Glutamatergic neuron (in vitro differentiated cells): Measurements from ENCODE around the gene OBP2B. TPM values are rescaled to one million over a fixed set of nuclear protein-coding genes. Genes with fewer than 3 reads are reported as not detected.

Experiments used
- DNase-seq: peaks from one replicate; pipeline ENCODE4 v3.0.0; 2022
- H3K27ac Mint-ChIP-seq: one replicate; pipeline ENCODE4 v1.8.0; 2020; ENCODE audit warnings: mild to moderate bottlenecking, mixed read lengths, inconsistent platforms; ENCODE audit not compliant: unreplicated experiment
- H3K27me3 Mint-ChIP-seq: one replicate; pipeline ENCODE4 v1.8.0; 2020; ENCODE audit warnings: mild to moderate bottlenecking, moderate library complexity, mixed read lengths, inconsistent platforms; ENCODE audit not compliant: unreplicated experiment
- H3K36me3 Mint-ChIP-seq: one replicate; pipeline ENCODE4 v1.8.0; 2020; ENCODE audit warnings: mild to moderate bottlenecking, mixed read lengths, inconsistent platforms; ENCODE audit not compliant: unreplicated experiment
- H3K4me1 Mint-ChIP-seq: one replicate; pipeline ENCODE4 v1.8.0; 2020; ENCODE audit warnings: mild to moderate bottlenecking, low read depth, mixed read lengths, inconsistent platforms; ENCODE audit not compliant: unreplicated experiment
- H3K4me3 Mint-ChIP-seq: one replicate; pipeline ENCODE4 v1.8.0; 2020; ENCODE audit warnings: mild to moderate bottlenecking, mixed read lengths, inconsistent platforms; ENCODE audit not compliant: unreplicated experiment
- H3K9me3 Mint-ChIP-seq: one replicate; pipeline ENCODE4 v1.8.0; 2020; ENCODE audit warnings: mild to moderate bottlenecking, moderate library complexity, mixed read lengths, inconsistent platforms; ENCODE audit not compliant: unreplicated experiment
- total RNA-seq: library from RNA; stranded (reverse); fragmentation: NEBNext Ultra II Directional; extraction: Animal tissue kit (Norgen Biotek cat#: 25700); gene quantifications from one replicate; pipeline ENCODE4 v1.2.1, GENCODE V29; 2021; ENCODE audit not compliant: unreplicated experiment
- TF ChIP-seq, protein P1 (sequence below): fragments of 200-600 bp; sonication (generic); IDR thresholded peaks from one replicate; pipeline ENCODE4 v1.5.0; 2021; ENCODE audit not compliant: partially characterized antibody, unreplicated experiment

The OBP2B gene
- total RNA-seq, 1 donor from 2014 or later: not detected

DNA sequence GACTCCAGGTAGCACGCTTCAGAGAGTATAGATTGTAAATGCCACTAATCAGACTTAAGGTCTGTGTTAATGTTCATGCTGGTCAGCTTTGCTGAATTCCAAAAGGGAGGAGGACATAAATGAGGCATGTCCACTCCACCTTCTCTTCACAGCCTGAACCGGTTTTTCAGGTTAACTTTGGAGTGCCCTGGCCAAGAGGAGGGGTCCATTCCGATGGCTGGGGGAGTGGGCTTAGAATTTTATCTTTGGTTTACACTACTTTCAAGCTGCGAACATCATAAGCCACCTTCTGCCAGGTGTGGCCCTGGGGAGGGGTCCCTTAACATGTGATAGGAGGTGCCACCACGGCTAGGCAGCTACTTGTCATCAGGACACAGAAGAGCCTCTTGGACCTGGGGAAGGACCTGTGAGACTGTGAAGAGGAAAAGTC is 41.7 kb upstream of the OBP2B start:
- H3K27ac Mint-ChIP-seq: no peak overlapping the region
- H3K27me3 Mint-ChIP-seq: peaks cover 5% of the 10 kb centered on the region
- peaks cover 6% of the 10 kb centered on the region for H3K36me3 Mint-ChIP-seq
- no peak overlapping the region for H3K4me3 Mint-ChIP-seq
- no peak for DNase-seq
- TF ChIP-seq, protein P1, sequence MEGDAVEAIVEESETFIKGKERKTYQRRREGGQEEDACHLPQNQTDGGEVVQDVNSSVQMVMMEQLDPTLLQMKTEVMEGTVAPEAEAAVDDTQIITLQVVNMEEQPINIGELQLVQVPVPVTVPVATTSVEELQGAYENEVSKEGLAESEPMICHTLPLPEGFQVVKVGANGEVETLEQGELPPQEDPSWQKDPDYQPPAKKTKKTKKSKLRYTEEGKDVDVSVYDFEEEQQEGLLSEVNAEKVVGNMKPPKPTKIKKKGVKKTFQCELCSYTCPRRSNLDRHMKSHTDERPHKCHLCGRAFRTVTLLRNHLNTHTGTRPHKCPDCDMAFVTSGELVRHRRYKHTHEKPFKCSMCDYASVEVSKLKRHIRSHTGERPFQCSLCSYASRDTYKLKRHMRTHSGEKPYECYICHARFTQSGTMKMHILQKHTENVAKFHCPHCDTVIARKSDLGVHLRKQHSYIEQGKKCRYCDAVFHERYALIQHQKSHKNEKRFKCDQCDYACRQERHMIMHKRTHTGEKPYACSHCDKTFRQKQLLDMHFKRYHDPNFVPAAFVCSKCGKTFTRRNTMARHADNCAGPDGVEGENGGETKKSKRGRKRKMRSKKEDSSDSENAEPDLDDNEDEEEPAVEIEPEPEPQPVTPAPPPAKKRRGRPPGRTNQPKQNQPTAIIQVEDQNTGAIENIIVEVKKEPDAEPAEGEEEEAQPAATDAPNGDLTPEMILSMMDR: no peak
- H3K4me1 Mint-ChIP-seq: no peaks in the 10 kb centered on the region
- no peaks in the 10 kb centered on the region for H3K9me3 Mint-ChIP-seq

DNA sequence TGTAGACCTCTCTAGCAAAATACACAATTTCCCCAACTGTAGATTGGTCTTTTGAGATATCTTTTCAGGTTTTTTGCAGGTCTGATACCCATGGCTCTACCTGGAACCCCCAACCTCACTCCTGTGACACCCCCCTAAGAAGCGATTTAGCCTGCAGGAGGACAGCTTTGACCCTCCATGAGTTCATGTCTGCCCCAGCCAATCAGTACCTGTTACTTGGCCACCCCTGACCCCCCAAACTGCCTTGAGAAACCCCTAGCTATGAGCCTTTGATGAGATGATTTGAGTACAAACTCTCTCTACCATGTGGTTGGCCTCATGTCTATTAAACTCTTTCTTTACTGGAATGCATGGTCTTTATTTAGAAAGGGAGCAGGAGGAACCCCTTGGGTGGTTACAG is 40.3 kb upstream of the OBP2B start:
- Mint-ChIP-seq H3K9me3 (no peaks in the 10 kb centered on the region), H3K27me3 (peaks cover 5% of the 10 kb centered on the region), H3K4me1 (no peaks in the 10 kb centered on the region), H3K27ac (no peak overlapping the region), H3K36me3 (peaks cover 6% of the 10 kb centered on the region), H3K4me3 (no peak overlapping the region)
- TF ChIP-seq, protein P1: no peak
- no peak for DNase-seq

DNA sequence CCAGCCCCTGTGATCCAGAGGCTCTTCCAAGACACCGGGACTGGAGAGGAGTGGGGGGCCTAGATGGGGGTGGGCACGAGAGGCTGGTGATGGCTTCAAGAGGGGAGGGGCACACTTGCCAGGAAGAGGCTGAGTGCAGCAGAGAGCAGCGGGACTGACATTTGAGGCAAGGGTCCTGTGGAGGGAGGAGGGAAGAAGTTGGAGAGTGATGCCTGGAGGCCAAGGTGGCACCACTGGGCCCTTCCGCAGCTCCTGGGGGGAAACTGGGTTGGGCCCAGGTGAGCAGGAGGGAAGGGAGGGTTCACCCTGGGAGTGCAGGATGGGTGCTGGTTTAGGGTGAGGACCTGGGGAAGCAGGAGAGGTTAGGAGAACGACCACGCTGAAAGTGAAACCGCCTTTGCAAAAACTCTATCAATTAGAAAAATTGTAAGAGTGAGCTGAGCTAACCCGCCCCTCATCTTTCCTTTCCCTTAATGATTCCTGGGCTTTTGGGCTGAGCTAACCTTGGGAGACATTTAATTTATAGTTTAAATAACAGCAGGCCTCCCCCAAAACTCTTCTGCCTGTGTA is 39.8 kb upstream of the OBP2B start:
- TF ChIP-seq, protein P1: no peak
- peaks cover 6% of the 10 kb centered on the region for H3K36me3 Mint-ChIP-seq
- peaks cover 1% of the 10 kb centered on the region for H3K9me3 Mint-ChIP-seq
- H3K27me3 Mint-ChIP-seq: peaks cover 5% of the 10 kb centered on the region
- DNase-seq: no peak
- no peak overlapping the region for H3K4me3 Mint-ChIP-seq
- H3K27ac Mint-ChIP-seq: no peak overlapping the region
- H3K4me1 Mint-ChIP-seq: no peaks in the 10 kb centered on the region

DNA sequence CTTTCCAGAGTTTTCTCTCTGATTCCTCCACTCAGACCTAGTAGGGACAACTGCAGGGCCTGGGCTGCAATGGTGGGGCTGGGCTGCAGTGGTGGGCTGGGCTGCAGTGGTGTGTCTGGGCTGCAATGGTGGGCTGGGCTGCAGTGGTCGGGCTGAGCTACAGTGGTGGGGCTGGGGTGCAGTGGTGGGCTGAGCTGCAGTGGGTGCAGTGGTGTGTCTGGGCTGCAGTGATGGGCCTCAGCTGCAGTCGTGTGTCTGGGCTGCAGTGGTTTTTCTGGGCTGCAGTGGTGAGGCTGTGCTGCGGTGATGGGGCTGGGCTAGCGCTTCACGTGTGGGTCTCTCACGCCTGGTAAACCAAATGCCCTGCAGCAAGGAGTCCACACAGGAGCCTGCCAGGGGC is 38.6 kb upstream of the OBP2B start:
- TF ChIP-seq, protein P1: no peak
- DNase-seq: no peak
- H3K27me3 Mint-ChIP-seq: peaks cover 2% of the 10 kb centered on the region
- no peak overlapping the region for H3K27ac Mint-ChIP-seq
- peaks cover 1% of the 10 kb centered on the region for H3K9me3 Mint-ChIP-seq
- no peak overlapping the region for H3K4me3 Mint-ChIP-seq
- peaks cover 6% of the 10 kb centered on the region for H3K36me3 Mint-ChIP-seq
- no peaks in the 10 kb centered on the region for H3K4me1 Mint-ChIP-seq

DNA sequence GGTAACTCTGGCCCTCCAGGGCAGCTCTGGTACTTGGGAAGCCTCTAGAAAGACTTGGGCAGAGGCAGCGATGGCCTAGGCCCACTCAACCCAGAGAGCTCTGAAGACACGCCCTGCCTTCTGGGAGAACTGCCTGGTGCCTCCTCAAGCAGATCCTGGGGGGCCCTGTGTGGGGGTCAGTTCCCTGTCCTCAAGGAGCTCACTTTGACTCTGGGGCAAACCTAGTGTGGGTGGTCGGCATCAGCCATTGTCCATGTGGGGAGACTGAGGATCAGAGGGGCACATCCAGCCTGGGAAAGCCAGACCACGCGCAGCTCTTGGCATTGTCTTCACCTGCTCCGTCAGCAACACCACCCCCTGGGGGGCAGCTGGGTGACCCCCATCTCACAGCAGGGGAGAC is 37.9 kb upstream of the OBP2B start:
- TF ChIP-seq, protein P1: no peak
- Mint-ChIP-seq H3K27me3 (peaks cover 2% of the 10 kb centered on the region), H3K4me3 (no peak overlapping the region), H3K27ac (no peak overlapping the region), H3K36me3 (peaks cover 6% of the 10 kb centered on the region), H3K4me1 (no peaks in the 10 kb centered on the region), H3K9me3 (peaks cover 1% of the 10 kb centered on the region)
- DNase-seq: no peak
